Measurements from ENCODE around the gene LCAT.
"Not testable (repeated sequence)": the region's sequence is repeated elsewhere in the genome, so short reads cannot be mapped to it uniquely, and the experiment has no call there.

Gene LCAT

DNA sequence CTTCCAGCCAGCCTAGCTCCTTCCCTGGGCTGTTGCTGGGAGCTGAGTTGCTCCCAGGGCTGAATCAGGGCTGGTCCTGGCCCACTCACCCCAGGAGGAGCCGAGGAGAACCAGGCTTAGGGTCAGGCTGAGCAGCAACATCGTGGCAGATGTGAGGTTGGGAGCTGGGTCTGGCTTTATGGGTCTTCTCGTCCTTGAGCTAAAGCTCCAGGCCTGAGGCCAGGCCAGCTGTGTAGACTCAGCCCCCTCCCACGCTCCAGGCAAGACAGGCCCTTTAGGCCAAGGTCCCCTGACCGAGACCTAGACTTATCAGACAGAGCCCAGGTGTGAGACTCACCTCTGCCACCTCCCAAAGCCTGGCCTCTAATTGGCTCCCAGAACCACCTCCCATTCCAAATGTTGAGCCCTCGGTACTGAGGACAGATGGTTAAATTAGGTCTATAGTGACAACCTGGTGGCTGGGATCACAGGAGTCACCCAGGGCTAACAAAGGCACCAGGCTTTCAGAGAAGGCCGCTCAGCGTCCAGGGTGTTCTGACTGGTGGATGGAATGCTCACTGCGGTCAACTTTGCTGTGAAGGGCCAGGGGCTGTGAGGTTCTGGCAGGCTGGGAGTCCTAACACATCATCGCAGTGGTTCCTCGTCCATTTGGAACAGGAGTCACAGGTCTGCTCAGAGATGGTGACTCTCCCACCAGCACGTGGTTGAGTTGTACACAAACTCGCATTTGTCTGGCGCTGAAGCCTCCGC is 12.0 kb downstream of the LCAT start, which contains the start of gene CTRL:
Gene CTRL, minus strand, starts transcription at position 151 of the 750 bp plus-strand sequence. Its CDS starts 10 bp downstream, at position 141.
- DNase-seq (ENCODE audit: low spot score) = no peak

DNA sequence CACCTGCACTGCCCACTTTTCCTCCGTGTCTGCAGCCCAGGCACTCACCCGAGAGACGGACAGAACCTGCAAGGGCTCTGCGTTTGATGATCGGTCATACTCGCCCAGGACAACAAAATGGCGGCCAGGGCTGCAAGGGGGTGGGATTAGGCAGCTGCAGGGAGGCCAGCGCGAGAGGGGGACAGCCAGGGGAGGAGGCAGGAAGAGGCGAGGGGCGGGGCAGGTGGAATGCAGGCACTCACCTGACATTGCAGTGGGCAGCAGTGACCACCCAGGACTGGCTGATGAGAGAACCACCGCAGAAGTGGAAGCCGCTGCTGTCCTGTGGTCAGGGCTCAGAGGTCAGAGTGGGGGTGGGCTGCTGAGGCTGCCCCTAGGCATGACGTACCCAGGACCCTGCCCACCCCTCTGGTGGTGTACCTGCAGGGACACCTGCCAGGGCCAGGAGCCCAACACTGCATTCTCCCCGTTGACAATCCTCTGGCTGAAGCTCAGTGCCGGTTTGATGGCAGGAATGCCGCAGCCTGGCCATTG is 13.2 kb downstream of the LCAT start:
- no peak for DNase-seq (ENCODE audit: low spot score)

DNA sequence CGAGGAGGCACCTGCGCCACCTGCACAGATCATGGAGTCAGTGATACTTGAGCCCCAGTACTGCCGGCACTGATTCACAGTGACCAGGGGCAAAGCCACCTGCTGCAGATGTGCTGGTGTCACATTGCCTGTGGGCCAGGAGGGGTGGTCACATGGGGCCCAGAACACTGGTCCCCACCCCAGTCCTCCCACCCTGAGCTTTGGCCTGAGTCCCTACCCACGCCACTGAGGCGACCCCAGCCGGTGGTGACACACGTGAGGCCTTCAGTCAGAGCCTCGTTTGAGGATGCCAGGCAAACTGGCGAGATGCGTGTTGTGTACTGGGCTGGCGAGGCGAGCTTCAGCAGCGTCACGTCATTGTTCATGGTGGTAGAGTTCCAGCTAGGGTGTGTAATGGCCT is 13.7 kb downstream of the LCAT start:
- DNase-seq (ENCODE audit: low spot score) = no peak

DNA sequence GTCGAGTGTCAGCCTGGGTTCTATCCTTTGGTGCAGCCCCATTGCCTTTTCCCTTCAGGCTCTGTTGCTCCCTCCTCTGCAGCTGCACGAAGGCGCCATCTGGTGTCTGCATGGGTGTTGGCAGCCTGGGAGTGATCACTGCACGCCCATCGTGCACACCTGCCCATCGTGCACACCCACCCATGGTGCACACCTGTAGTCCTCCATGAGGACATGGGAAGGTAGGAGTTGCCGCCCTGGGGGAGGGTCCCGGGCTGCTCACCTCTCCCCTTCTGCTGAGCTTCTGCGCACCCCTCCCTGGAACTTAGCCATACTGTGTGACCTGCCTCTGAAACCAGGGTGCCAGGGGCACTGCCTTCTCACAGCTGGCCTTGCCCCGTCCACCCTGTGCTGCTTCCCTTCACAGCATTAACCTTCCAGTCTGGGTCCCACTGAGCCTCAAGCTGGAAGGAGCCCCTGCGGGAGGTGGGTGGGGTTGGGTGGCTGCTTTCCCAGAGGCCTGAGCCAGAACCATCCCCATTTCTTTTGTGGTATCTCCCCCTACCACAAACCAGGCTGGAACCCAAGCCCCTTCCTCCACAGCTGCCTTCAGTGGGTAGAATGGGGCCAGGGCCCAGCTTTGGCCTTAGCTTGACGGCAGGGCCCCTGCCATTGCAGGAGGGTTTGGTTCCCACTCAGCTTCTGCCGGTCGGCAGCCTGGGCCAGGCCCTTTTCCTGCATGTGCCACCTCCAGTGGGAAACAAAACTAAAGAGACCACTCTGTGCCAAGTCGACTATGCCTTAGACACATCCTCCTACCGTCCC is 15.2 kb downstream of the LCAT start:
- DNase-seq (ENCODE audit: low spot score) = no peak

DNA sequence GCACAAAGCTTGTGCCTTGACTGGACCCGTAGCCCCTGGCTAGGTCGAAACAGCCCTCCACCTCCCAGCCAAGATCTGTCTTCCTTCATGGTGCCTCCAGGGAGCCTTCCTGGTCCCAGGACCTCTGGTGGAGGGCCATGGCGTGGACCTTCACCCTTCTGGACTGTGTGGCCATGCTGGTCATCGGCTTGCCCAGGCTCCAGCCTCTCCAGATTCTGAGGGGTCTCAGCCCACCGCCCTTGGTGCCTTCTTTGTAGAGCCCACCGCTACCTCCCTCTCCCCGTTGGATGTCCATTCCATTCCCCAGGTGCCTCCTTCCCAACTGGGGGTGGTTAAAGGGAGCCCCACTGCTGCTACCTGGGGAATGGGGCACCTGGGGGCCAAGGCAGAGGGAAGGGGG is 15.8 kb downstream of the LCAT start:
- no peak for DNase-seq (ENCODE audit: low spot score)

DNA sequence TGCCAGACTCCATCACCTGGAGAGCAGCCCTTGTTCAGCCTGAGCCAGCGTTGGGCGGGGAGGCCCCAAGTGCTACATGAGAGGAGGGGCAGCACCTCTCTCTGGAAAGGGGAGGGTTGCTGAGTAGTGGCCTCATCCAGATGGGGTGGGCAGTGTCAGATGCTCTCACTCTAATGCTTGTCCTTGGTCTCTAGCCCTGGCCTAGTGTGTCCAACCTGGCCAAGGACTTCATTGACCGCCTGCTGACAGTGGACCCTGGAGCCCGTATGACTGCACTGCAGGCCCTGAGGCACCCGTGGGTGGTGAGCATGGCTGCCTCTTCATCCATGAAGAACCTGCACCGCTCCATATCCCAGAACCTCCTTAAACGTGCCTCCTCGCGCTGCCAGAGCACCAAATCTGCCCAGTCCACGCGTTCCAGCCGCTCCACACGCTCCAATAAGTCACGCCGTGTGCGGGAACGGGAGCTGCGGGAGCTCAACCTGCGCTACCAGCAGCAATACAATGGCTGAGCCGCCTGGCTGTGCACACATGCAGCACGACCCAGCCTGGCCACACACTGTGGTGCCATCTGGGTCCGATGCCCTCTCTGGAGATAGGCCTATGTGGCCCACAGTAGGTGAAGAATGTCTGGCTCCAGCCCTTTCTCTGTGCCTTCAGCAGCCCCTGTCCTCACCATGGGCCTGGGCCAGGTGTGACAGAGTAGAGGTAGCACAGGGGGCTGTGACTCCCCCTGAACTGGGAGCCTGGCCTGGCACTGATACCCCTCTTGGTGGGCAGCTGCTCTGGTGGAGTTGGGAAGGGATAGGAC is 16.6 kb downstream of the LCAT start:
- no peak for DNase-seq (ENCODE audit: low spot score)

DNA sequence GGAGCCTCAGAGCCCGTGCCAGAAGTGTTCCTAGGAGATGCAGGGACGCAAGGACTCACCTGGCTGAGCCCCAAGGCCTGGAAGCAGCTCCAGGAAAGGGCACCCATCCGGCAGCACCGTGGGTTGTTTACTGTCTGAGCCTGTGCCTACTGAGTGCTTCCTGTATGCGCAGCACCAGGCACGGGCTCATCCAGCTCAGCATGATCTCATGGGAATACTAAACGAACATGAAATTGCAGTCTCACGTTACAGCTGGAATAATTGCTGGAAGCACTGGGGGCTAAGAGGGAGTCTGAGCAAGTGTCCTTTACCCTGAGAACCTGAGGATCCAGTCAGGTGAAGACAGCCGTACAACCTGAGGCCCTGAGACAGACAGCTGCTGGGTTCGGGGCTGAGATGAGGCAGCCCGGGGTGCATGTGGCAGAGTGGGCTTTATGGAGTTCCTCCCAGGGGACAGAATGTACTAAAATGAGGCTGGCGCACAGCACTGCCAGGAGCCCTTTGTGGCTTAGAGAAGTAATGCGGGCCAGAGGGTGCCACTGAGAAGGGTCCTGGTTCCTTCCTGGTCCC is 17.7 kb downstream of the LCAT start:
- no peak for DNase-seq (ENCODE audit: low spot score)

DNA sequence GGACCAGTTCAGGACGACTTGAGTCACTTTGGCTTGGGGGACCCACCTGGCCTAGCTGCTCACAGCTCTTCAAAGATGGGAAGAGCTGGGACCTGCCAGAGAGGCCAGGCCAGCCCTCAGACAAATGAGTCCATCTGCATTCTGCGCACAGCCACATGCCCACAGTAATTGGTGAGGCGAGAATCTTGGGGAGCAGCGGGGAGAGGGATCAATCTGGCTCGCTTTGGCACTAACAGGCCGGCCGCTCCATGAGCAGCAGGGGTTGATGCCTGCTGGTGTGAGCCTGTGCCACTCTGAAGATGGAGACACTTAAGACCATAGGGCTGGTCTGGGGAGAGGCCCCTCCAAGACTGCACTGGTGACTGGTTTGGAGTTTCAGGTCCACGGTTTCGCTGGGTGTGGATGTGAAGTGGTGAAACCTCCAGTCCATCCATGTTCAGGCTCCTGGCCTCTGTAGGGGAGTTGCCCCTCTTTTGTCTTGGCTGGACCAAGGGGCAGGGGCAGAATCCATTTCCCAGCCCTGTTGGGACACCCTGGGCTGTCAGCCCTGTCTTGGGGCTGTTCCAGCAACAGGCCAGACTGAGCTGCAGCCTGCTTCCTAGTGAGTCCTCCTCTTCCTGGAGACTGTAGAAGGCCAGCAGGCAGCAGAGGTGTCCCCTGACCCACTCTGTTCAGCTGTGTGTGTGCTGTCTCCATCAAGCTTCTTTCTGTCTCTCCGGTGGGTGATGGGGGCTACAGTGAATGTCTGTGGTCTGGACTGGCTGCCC is 19.6 kb downstream of the LCAT start:
- no peak for DNase-seq (ENCODE audit: low spot score)

DNA sequence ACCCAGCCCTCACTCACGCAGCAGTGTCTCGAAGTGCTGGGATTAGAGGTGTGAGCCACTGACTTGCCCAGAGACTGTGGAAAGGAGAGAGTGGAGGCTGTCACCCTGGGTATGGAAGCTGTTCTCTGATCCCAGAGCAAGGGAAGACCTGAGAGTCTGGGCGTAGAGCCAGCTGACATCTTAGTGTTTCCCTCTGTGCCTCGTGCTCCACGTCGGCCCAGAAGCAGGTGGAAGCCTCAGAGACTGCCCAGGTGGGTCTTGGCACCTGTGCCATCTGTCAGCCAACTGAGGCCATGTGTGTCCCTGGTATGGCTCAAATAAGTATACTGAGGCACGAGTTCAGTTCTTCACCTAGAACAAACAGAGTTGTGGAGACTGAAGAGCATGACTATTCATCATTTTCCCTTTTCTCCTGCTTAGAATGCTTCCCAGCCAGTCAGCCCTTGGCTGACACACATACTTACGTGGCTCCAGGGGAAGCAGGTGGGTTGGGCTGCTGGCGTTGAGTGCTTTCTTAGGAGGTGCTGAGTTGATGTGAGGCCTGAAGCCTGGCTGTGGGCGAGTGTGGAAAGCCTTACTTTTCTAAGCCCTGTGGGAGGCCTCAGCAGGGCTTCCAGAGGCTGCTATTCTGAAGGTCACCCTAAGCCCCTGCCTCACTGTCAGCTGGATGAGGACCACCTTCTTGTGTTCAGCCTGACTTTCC is 20.4 kb downstream of the LCAT start:
- no peak for DNase-seq (ENCODE audit: low spot score)

DNA sequence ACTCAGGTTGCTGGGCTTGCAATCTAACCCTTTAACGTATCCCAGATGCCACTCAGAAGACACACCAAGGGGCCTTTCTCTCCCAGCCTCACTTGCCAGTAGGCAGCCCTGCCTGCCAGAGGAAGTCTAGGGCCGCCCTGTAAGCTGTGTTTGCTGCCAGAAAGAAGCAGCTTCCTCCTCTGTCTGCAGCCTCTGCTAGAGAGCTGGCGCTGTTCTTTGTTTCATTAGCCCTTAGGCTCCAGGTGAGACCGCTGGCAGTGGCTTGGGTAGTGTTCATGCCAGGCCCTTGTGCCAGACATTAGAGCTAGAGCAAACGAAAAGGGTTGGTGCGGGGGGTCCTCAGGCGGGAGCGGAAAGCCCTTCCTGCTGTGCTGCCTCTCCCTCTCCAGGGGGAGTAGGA is 21.2 kb downstream of the LCAT start:
- DNase-seq (ENCODE audit: low spot score) = no peak

DNA sequence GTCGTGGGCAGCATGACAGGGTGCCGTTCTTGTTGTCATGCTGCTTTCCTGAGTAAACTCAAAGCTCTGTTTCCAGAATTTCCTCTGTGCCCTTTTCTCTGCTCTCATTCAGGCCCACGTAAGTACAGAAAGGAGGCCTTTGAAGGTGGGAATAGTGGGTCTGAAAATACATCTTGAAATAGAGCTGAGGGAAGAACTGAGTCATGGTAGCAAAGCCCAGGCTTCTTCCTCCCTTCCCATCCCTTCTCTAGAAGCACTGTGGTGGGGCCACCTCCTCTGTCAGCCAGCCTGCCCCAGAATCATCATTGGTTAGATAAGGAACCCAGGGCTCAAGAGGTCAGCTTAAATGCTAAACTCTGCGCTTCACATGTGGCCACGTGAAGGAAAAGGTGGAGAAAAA is 21.7 kb downstream of the LCAT start:
- DNase-seq (ENCODE audit: low spot score) = no peak

DNA sequence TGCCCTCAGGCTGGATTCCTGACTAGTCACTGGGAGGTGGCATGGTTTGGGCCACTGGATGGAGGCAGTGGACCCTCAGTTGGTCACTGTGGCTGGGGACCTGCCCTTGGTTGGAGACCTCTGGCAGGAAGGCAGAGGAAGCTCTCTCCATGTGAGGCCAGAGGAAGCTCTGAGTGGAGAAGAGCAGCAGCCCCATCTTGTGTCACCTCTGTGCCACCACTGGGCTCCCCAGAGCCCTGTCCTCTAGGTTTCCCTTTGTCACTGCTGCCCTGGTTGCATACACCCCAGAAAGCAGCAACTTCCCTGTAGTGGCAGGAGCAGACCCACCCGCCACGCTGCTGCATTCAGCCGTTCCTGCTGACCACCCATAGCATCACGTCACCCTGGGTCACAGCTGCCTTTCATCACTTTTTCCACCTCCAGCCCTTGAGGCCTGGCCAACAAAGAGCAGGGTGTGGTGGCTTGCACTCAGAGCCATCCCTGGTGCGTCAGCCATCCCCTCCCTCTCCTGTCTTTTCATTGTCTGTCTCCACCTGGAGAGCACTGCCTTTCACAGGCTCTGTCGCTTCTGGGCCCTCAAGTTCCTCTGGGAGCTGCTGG is 24.2 kb downstream of the LCAT start:
- no peak for DNase-seq (ENCODE audit: low spot score)

DNA sequence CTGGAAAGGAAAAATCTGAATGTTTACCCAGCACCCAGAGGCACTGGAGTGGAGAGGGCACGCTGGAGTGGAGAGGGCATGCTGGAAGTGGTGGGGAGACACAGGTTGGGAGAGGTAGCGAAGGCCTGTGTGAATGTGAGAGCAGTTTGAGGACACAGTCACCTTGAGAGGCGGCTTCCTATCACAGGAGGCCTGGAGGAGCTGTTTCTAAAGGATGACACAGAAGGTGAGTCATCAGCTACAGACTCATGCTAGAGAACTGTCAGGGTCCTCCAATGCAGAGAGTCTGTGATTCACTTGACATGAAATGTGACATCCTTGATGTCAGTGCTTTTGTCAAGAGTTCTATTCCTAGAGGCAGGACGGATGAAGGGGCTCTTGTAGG is 26.1 kb downstream of the LCAT start:
- no peak for DNase-seq (ENCODE audit: low spot score)

DNA sequence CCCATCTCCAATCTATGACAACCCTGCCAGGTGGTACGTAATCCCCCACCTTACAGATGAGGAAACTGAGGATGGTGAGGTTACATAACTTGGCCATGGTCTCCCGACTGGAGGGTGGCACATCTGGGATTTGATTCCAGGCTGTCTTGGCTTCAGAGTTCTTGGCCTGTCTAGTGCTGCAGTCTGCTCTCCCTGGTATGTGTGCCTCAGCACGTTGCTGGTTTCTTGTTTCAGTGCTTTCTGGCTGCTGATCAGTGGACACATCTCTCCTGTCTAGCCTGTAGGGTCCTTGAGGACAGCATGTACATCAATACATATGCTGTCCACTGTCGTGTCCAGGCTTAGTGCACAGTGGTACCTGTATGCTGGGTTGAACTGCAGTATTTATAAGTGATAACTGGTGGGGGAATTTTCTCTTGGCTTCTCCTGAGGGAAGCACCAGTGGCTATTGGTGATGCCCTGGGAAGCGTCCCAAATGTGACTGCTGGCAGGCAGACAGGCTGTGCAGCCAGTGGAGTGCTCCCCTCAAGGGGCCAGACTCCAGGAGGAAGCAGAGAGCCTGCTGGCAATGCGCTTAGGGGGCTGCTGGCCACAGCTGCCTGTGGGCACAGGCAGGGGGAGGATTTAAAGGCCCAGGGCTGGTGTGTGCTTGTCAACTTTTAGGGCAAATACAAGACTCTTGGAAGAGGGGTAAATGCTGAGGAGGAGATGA is 26.6 kb downstream of the LCAT start:
- DNase-seq (ENCODE audit: low spot score) = no peak

DNA sequence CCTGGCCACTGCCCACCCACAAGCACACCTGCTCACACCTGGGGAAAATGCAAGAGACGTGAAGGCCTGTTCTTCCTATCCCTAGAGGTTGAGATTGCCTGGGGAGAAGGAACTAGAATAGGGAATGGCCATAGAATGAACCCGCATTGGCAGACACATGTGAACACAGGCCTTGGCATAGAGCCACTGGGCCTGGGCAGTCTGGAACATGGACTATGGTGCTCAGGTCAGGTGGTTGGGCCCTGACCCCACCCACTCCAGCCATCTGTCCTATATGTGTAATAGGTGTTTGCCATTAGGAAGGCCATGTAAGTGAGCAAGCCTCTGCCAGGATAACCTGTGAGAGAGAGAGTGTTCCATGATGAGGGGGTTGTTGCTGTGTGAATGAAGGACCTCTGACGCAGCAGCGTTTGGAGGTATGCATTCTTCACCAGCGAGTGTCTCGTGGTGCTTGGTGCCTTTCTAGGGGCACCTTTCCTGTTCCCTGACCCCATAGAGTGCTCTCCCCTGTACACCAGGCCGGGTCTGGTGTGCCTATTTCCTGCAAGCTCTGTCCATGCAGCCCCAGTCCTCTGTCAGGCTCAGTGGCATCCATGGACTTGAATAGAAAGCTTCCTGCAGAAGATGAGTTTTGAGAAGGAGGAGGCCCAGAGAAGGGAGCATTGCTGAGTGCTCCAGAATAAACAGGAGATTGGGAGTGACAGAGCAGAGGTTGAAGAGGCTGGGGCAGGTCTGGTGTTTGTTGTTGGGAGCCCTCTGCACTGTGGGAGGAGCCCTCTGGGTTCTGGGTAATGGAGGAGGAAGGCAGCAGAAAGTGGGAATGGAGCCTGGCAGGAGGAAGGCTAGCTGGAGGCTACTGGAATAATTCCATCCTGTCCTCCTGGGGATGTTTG is 27.8 kb downstream of the LCAT start:
- DNase-seq (ENCODE audit: low spot score) = no peak

DNA sequence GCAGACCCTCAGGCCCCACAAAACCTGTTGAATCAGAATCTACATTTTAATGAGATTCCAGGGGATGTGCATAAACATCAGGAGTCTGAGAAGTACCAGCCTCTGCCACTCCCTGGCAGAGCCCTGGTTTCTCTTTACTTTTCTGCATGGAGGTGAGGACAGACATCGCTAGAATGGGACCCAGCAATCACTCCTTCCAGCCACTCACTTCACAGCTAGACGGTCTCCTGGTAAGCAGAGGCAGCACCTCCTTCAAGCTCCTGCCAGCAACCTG is 28.5 kb downstream of the LCAT start:
- DNase-seq (ENCODE audit: low spot score) = not testable (repeated sequence)

DNA sequence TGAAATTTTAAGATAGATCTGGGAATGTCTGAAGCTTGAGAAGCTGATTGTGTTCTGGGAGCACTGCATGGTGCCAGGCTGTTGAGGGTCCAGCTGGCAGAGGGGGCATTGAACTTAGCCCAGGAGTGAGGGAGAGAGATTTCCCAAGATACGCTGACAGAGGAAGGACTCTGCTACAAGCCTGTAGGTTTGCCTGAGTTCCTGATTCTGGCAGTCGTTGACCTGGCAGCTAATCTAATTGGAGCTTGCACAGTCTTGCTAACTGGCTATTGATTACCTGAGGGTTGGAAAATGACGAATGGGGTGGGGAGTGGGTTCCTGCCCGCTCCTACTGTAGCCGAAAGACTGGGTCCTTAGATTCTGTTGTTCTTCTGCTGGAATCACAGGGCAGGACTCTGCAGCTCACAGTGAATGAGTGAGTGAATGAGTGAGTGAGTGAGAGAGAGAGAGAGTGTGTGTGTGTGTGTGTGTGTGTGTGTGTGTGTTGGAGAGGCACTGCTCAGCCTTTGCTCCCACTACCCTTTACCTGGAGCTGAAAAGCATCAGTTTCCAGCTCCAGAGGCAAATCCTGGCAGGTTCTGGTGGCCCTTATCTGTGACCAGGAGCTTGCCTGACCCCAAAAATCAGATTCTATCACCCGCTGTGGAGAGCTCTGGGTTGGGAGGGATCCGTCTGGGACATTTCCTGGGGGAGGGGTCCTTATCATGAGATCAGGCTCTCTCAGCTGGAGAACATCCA is 29.0 kb downstream of the LCAT start:
- no peak for DNase-seq (ENCODE audit: low spot score)

DNA sequence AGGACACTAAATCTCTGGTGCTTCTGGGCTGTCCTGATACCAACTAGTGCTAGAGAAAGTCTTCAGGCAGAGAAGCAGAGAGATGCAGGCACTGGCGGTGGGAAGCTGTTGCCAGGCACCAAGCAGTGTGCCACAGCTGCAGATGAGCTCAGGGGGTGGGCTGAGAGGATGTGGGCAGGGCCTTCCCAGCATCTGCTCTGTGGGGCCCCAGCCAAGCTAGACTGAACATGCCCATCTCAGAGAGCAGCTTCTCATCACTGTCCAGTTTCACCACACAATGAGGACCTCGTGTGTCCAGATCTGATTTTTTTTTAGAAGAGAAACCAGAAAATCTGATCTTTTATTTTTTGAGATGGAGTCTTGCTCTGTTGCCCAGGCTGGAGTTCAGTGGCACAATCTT is 33.8 kb downstream of the LCAT start:
- no peak for DNase-seq (ENCODE audit: low spot score)

Measured in left forelimb (tissue), 1 donor.